ENCODE data around the gene PAN3.

PAN3 gene

DNA sequence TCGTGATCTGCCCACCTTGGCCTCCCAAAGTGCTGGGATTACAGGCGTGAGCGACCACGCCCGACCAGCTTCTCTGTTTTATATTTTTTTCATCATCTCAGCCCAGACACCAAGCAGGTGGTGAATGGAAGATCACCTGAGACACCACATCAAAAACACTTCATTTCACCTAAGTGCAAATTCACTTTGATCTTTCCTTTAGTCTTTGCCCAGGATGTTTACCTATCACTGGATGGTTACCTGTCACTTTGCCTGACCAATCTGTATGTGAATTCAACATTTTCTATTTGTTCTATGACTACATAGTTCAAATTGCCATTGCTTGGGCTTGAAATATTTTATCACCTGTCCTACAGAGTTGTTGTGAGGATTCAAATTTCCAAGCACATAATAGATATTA is 65.7 kb downstream of the PAN3 start:
- TF ChIP-seq, protein P1, sequence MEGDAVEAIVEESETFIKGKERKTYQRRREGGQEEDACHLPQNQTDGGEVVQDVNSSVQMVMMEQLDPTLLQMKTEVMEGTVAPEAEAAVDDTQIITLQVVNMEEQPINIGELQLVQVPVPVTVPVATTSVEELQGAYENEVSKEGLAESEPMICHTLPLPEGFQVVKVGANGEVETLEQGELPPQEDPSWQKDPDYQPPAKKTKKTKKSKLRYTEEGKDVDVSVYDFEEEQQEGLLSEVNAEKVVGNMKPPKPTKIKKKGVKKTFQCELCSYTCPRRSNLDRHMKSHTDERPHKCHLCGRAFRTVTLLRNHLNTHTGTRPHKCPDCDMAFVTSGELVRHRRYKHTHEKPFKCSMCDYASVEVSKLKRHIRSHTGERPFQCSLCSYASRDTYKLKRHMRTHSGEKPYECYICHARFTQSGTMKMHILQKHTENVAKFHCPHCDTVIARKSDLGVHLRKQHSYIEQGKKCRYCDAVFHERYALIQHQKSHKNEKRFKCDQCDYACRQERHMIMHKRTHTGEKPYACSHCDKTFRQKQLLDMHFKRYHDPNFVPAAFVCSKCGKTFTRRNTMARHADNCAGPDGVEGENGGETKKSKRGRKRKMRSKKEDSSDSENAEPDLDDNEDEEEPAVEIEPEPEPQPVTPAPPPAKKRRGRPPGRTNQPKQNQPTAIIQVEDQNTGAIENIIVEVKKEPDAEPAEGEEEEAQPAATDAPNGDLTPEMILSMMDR (IDR thresholded peaks at IDR 0.05): no peak

DNA sequence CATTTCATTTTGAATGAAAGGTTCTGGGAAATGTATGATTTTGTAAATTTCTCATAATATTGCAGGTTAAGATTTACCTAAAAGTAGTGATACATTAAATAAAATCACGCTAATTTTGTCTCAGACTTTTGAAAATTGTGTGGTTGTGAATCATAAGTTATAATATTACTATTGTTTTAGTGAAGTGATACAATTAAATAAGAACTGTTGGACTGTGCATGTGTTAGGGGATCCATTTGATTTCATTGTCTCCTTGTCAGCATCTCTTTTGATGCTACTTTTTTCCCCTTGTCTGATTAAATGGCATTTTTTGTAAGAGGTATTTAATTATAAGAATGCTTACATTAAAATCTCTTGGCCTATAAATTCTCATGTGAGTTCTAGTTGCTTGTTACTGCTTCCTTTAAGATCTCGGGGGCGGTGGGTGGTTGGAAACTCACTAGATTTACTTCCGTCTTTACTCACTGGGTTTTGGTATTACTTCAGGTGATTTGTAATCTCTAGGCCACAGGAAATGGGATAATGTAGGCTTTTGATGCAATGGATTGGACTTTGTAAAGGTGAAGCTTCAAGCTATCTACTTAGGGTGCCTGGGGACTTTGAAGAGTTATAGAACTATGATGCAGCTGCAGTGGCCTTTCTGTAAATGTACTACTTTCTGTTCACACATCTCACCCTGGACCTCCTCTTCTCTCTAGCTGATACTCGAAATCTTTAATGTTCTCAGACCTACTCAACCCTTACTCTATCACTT is 66.5 kb downstream of the PAN3 start:
- TF ChIP-seq, protein P1 (IDR thresholded peaks at IDR 0.05): no peak

DNA sequence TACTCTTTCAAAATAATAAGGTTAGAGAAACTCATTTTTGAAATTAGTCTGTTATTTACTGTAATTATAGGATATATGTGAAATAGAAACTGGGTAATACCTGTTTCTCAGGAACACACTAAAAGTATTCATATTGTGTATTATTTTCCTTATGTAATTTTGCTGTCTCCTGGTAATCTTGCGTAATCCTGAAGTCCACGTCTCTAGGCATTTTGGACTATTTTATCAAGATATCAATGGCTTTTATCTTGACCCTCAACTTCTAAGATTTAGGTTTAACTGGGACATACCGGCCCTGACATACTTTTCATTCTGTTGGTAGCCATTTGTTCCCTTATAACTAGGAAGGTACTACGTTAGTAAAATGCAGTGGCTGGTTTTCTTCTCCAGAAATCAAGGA is 80.3 kb downstream of the PAN3 start:
- TF ChIP-seq, protein P1 (IDR thresholded peaks at IDR 0.05): no peak

DNA sequence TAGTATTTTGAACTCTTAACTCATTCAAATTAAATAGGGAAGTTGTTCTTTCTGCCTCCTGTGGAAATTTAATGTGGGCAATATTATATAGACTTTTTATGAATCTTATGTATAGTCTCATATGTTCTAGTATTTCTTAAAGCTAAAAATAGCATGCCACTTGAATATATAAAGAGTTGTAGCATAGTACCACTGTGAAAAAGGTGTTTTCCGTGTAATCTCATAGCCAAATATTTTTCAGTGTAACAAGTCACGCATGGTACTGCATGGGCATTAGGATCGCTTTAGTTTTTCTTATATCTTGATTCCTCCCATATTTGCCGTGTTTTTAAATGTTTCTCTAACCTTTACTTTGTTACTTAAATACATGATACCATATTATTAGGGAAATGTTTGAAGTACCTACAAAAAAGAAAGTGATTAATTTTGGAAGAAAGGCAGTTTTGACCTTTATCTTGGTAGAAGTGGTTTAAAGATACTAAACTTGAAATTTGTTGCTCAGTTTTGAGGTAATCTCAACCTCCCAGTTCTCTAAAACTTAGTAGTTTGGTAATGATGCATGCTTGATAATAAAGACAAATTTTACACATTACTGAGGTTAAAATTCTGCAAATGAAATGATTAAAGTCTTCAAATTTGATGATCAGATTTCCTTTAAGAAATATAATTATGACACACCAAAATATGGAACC is 81.2 kb downstream of the PAN3 start:
- TF ChIP-seq, protein P1 (IDR thresholded peaks at IDR 0.05): no peak

DNA sequence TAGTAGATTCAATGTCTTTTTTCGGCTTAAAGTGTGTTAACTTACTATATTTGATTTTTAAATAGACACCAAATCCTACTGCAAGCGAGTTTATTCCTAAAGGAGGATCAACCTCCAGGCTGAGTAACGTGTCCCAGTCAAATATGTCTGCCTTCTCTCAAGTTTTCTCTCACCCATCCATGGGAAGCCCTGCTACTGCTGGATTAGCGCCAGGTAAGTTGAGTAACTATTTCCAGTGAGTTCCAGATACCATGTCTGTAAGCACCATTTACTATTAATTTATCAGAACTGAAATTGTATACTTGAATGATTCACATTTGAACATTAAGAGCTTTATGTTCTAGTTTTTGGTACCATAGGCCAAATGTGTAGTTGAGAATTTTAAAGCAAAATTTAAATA is 81.8 kb downstream of the PAN3 start:
- TF ChIP-seq, protein P1 (IDR thresholded peaks at IDR 0.05): no peak

DNA sequence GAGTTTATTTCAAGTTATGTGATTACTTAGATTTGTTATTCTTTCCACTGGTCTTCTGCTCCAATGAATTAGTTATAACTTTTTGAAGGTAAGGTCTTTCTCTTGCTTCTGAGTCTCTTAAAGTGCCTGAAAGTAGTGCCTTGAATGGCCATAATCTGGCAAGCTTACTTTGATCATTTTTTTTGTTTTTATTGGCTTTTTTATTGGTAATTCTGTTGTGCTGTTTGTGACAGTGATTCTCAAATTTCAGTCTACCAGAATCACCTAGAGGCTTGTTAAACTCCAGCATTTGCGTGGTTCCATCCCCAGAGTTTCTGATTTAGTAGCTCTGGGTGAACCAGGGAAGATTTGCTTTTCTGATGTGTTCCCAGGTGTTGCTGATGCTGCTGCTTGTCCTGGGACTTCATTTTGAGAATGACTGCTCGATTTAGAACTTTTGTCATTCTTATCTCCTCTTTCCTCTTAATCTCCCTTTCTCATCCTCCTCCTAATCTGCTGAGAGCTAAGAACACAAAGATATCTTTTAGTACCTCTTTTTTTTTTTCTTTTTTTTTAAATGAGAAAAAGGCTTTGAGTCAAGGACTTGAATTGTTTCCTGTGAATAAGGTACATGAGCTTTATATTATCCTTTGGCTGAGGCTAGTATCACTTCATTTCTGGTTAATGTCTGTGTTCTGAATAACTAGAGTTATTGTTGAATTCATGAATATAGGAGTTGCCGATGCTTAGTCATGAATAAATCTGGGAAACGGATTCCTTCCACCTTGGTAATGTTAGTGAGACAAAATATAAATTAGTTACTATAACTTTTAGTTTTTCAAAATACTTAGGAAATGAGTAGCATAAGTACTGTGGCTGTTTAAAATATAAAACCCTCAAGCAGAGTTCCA is 91.4 kb downstream of the PAN3 start:
- TF ChIP-seq, protein P1 (IDR thresholded peaks at IDR 0.05): no peak

DNA sequence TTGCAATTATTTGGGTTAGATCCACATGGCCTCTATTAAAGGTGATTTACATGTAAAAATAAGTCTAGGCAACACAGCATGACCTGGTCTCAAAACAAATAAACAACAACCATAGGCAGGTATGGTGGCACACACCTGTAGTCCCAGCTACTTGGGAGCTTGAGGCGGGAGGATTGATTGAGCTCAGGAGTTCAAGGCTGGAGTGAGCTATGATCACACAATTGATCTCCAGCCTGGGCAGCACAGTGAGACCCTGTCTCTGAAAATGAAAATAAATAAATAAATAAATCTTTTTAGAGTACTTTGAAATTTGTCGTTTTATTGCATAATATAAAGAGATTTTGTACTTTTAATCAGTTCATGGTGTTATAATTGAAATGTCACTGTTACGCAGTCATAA is 93.3 kb downstream of the PAN3 start:
- TF ChIP-seq, protein P1 (IDR thresholded peaks at IDR 0.05): no peak
